Effector memory CD4-positive, alpha-beta T cell (primary cell): ENCODE data around the gene RNF213.

Source experiments
- DNase-seq, 3 donors: peaks; one replicate each; pipeline ENCODE4 v3.0.0-alpha.2; 2020
- H3K27ac ChIP-seq: 2 replicates; pipeline ENCODE4 v1.7.0; 2013; ENCODE audit warnings: mild to moderate bottlenecking, low read length, moderate library complexity; ENCODE audit not compliant: insufficient read depth, poor library complexity, severe bottlenecking
- H3K27me3 ChIP-seq: replicated peaks from 2 replicates; pipeline ENCODE4 v1.7.0; 2013; ENCODE audit warnings: mild to moderate bottlenecking, low read length; ENCODE audit not compliant: insufficient read depth, control insufficient read depth, poor library complexity, severe bottlenecking
- H3K36me3 ChIP-seq: 2 replicates; pipeline ENCODE4 v1.7.0; 2013; ENCODE audit warnings: mild to moderate bottlenecking, low read length, moderate library complexity; ENCODE audit not compliant: control insufficient read depth, insufficient read depth
- H3K4me1 ChIP-seq: 2 replicates; pipeline ENCODE4 v1.7.0; 2013; ENCODE audit warnings: low read length, mild to moderate bottlenecking; ENCODE audit not compliant: control insufficient read depth, insufficient read depth, poor library complexity, severe bottlenecking
- H3K4me3 ChIP-seq: 2 replicates; pipeline ENCODE4 v1.7.0; 2013; ENCODE audit warnings: low read length, low read depth, mild to moderate bottlenecking; ENCODE audit not compliant: insufficient read depth, poor library complexity, severe bottlenecking
- H3K9me3 ChIP-seq: 2 replicates; pipeline ENCODE4 v1.7.0; 2013; ENCODE audit warnings: mild to moderate bottlenecking, low read length, moderate library complexity; ENCODE audit not compliant: control insufficient read depth

The RNF213 gene

DNA sequence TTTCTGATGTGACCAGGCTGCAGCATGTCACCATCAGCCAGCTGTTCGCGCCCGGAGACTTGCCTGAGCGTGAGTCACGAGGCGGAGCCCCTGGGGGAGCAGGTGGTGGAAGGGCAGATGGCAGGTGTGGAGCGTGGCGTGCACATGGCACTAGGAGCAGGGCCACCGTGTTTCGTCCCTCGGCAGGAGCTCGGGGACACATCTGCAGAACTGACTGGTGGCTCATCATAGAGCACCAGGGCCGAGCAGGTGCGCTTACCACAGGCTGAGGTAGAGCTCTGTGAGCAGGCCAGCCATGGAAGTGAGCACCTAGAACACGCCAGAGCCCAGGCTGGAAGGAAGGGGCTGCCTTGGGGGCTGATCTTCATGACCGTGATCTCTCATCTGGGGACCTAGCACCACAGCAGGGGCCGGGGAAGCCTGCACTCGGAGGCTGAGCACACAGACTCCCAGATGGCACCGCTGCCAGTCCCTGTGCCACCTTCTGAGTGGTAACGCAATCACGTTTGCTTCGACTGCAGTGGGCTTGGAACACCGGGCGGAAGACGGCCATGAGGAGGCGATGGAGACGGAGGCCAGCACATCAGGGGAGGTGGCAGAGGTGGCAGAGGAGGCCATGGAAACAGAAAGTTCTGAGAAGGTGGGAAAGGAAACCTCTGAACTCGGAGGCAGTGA is 92.5 kb downstream of the RNF213 start:
- H3K4me1 ChIP-seq, result no peaks in the 10 kb centered on the region
- no peak overlapping the region for H3K4me3 ChIP-seq
- DNase-seq, result no peak
- H3K27ac ChIP-seq, result no peak overlapping the region
- H3K9me3 ChIP-seq, result no peaks in the 10 kb centered on the region
- H3K27me3 ChIP-seq, result no peaks in the 10 kb centered on the region
- peaks cover 96% of the 10 kb centered on the region for H3K36me3 ChIP-seq

DNA sequence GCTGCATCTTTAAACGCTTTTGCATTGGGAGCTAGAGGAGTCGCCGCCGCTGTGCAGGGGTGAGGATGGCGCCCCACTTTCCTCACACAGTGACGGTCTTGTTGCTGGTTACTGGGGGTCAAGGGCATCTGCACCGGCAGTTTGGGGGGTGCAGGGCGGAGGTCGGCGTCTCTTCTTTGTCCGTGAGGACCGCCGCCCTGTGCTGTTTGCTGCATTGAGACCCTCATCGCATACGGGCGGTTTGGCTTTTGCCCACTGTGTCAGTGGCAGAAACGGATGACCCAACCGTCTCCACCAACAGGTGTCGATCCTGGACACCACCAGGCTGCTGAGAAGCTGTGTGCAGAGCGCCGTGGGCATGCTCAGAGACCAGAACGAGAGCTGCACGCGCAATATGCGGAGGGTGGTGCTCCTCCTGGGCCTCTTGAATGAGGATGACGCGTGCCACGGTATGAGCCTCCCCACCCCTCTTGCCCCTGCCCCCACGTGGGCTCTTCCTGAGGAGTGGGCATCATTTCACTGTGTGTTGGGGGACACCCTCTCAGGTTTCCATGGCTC is 93.1 kb downstream of the RNF213 start:
- Histone ChIP-seq H3K36me3 (peaks cover 96% of the 10 kb centered on the region), H3K27ac (no peak overlapping the region), H3K4me3 (no peak overlapping the region), H3K27me3 (no peaks in the 10 kb centered on the region), H3K4me1 (no peaks in the 10 kb centered on the region), H3K9me3 (no peaks in the 10 kb centered on the region)
- no peak for DNase-seq

GRCh38 chr17:80354336-80354735 is 93.7 kb downstream of the RNF213 start:
- Histone ChIP-seq H3K27me3 (no peaks in the 10 kb centered on the region), H3K27ac (no peak overlapping the region), H3K4me1 (no peaks in the 10 kb centered on the region), H3K4me3 (no peak overlapping the region), H3K36me3 (peaks cover 96% of the 10 kb centered on the region), H3K9me3 (no peaks in the 10 kb centered on the region)
- no peak for DNase-seq

- DNase-seq, result no peak
- no peak overlapping the region for H3K4me3 ChIP-seq
- H3K27ac ChIP-seq, result no peak overlapping the region
- no peaks in the 10 kb centered on the region for H3K27me3 ChIP-seq
- no peaks in the 10 kb centered on the region for H3K4me1 ChIP-seq
- H3K9me3 ChIP-seq, result no peaks in the 10 kb centered on the region
- peaks cover 96% of the 10 kb centered on the region for H3K36me3 ChIP-seq
These were observed 95.7 kb downstream of the RNF213 start for GRCh38 chr17:80356231-80356856.

- H3K27ac ChIP-seq, result no peak overlapping the region
- no peaks in the 10 kb centered on the region for H3K27me3 ChIP-seq
- H3K36me3 ChIP-seq, result peaks cover 96% of the 10 kb centered on the region
- no peaks in the 10 kb centered on the region for H3K9me3 ChIP-seq
- no peak for DNase-seq
- no peak overlapping the region for H3K4me3 ChIP-seq
- no peaks in the 10 kb centered on the region for H3K4me1 ChIP-seq
These were observed 97.5 kb downstream of the RNF213 start for GRCh38 chr17:80358131-80358530.

GRCh38 chr17:80358861-80359260 is 98.2 kb downstream of the RNF213 start:
- H3K4me3 ChIP-seq, result no peak overlapping the region
- H3K27ac ChIP-seq, result no peak overlapping the region
- no peak for DNase-seq
- H3K9me3 ChIP-seq, result no peaks in the 10 kb centered on the region
- H3K36me3 ChIP-seq, result peaks cover 96% of the 10 kb centered on the region
- H3K27me3 ChIP-seq, result no peaks in the 10 kb centered on the region
- no peaks in the 10 kb centered on the region for H3K4me1 ChIP-seq

DNA sequence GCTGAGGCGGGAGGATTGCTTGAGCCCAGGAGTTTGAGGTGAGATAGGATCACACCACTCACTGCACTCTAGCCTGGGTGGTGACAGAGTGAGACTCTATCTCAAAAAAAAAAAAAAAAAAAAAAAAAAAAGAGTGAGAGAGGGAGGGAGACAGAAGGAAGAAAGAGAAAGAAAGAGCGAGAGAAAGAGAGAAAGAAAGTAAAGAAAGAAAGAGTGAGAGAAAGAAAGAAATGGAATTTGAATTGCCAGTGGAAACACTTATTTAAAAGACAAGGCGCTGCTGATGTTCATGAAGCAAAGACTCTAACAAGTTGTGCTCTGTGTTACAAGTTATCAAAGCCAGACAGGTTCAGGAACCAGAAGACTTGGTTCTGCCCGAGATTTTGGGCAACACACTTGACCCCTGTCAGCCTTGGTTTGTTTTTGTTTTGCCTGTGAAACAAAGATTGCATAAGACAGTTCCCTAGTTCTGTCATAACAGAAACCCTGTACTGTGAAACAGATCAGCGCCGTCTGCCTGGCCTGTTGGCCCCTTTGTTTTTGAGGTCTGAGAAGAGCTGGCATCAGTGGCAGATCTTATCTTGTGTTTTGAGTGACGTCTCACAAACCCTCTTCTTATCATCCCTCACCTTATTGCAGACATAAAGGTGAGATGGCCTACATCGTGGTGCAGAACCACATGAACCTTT is 98.9 kb downstream of the RNF213 start:
- H3K27ac ChIP-seq, result no peak overlapping the region
- H3K27me3 ChIP-seq, result no peaks in the 10 kb centered on the region
- H3K4me3 ChIP-seq, result no peak overlapping the region
- H3K36me3 ChIP-seq, result peaks cover 96% of the 10 kb centered on the region
- H3K9me3 ChIP-seq, result no peaks in the 10 kb centered on the region
- no peaks in the 10 kb centered on the region for H3K4me1 ChIP-seq
- no peak for DNase-seq

DNA sequence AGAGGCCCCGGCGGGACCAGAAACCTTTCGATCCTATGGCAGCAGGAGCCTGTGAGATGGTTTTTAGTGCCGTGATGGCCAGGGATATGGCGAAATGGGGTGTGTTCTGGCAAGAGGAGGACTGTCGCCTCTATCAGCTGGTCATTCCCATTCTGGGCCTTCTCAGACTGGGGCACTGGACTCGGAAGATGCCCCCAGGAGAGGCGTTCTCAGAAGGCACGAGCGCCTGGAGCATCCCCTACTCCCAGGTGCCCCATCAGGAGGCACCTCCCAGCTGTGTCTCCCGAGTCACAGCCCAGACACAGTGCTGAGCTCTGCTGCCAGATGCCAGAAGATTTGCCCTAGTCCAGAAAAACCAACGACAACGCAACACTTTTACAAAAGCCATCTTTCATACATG is 99.7 kb downstream of the RNF213 start:
- no peak for DNase-seq
- Histone ChIP-seq H3K4me1 (no peaks in the 10 kb centered on the region), H3K4me3 (no peak overlapping the region), H3K36me3 (peaks cover 96% of the 10 kb centered on the region), H3K9me3 (no peaks in the 10 kb centered on the region), H3K27ac (no peak overlapping the region), H3K27me3 (no peaks in the 10 kb centered on the region)

- H3K27ac ChIP-seq, result no peak overlapping the region
- no peaks in the 10 kb centered on the region for H3K27me3 ChIP-seq
- DNase-seq, result peak in 1 of 3 donors; percentile 14
- H3K36me3 ChIP-seq, result peaks cover 99% of the 10 kb centered on the region
- H3K9me3 ChIP-seq, result no peaks in the 10 kb centered on the region
- H3K4me1 ChIP-seq, result no peaks in the 10 kb centered on the region
- H3K4me3 ChIP-seq, result no peak overlapping the region
These were observed 101.0 kb downstream of the RNF213 start for GRCh38 chr17:80361495-80362220.
